Measurements from ENCODE around the gene ATXN1.

DNA sequence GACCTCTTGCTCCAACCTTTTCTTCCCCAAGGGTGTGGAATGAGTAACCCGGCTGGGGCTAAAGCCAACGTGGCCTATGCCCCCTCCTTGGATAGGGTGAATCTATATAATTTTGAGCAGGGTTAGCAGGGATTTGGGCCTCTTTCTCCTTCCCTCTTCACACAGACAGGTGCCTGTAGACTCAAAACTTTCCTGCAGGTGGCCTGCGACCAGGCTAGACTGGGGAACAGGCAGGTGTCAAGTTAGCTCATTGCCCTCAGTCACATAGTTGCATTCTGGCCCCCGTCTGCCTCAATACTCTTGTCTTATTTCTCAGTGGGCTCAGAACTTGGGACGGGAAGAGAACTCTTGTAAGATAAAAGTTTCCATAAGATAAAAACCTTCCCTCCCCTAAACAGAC, 243.0 kb downstream of the ATXN1 start:
- TF ChIP-seq SP1 (IDR thresholded peaks at IDR 0.05) (no peak), FOXM1 (IDR thresholded peaks at IDR 0.05; ENCODE audit: borderline replicate concordance) (no peak), PKNOX1 (IDR thresholded peaks at IDR 0.05) (no peak), TARDBP (IDR thresholded peaks at IDR 0.05) (no peak), ARNT (IDR thresholded peaks at IDR 0.05) (no peak), SUZ12 (IDR thresholded peaks at IDR 0.05) (no peak), FOXA1 (IDR thresholded peaks at IDR 0.05) (no peak), FOXK2 (IDR thresholded peaks at IDR 0.05) (no peak), ZNF384 (IDR thresholded peaks at IDR 0.05) (no peak), LEF1 (IDR thresholded peaks at IDR 0.05; ENCODE audit: borderline replicate concordance) (no peak), CTBP1 (IDR thresholded peaks at IDR 0.05; ENCODE audit: borderline replicate concordance) (no peak), NFRKB (IDR thresholded peaks at IDR 0.05) (no peak), L3MBTL2 (conservative IDR thresholded peaks at IDR 0.05) (no peak)

All from HEK293T (cell line).